ENCODE results near the gene MAPKAP1. TPM values are rescaled to one million over a fixed set of nuclear protein-coding genes. Genes with fewer than 3 reads are reported as not detected.

Gene MAPKAP1
- total and polyA plus RNA-seq, 2 of the 13 experiments (the other 11 are each of a cell fraction or from before 2014, with no cell fraction given), result 45.0 to 64.3 TPM

DNA sequence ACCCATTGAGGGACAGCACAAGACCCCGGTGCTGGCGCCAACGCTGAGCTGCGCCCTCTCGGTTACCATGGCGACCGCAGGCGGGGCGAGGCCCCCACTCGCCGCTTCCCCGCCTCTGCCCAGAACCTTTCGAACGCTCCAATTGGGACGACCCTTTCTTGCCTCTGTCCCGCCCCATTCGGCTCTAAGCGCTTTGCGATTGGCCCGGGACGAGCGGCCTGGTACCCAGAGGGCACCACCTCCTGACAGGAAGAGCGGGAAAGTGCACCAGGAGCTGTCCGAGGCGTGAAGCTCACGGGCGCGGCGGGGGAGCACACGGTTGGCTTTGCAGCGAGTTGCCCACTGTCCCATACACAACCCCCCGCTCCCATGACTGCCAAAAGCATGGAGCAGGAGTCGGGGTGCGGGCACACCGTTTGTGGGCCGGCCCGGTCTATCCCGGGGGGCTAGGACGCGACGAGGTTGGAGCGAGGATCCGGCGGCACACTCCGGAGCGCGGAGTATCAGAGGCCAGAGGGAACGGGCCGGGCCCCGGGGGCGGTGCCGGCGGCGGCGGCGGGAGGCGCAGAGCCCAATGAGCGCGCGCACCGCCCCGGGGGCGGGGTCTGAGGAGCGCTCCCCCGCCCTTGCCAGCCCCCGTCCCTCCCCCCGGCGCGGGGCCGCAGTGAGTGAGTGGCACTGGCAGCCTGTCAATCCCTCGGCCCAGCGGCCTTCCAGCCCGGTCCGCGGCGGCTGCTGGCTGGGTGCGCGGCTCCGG, 39.2 kb upstream of the MAPKAP1 start (continued):
- TF ChIP-seq ZNF142 (CRISPR knock-in tag; IDR thresholded peaks at IDR 0.05) (peak; percentile 96), MEF2D (CRISPR knock-in tag; IDR thresholded peaks at IDR 0.05) (no peak; the same call in 1 of the 2 replicates), ZXDC (CRISPR knock-in tag; IDR thresholded peaks at IDR 0.05) (peak; percentile 91), THYN1 (CRISPR knock-in tag; IDR thresholded peaks at IDR 0.05; ENCODE audit: borderline replicate concordance, low read depth) (no peak), ZEB1 (IDR thresholded peaks at IDR 0.05; ENCODE audit: insufficient replicate concordance, low read depth) (no peak), HHEX (CRISPR knock-in tag; IDR thresholded peaks at IDR 0.05) (no peak), ZBTB7A (CRISPR knock-in tag; IDR thresholded peaks at IDR 0.05) (peak; percentile 93), POLR2G (IDR thresholded peaks at IDR 0.05; ENCODE audit: low read depth, low read length) (no peak), ZNF775 (CRISPR knock-in tag; IDR thresholded peaks at IDR 0.05; ENCODE audit: borderline replicate concordance) (peak; percentile 79), ZNF792 (CRISPR knock-in tag; IDR thresholded peaks at IDR 0.05) (peak; percentile 93), PRDM10 (CRISPR knock-in tag; IDR thresholded peaks at IDR 0.05; ENCODE audit: low read depth) (no peak), CBX5 (CRISPR knock-in tag; IDR thresholded peaks at IDR 0.05; ENCODE audit: borderline replicate concordance) (peak; percentile 81)
- TF ChIP-seq, protein P1, sequence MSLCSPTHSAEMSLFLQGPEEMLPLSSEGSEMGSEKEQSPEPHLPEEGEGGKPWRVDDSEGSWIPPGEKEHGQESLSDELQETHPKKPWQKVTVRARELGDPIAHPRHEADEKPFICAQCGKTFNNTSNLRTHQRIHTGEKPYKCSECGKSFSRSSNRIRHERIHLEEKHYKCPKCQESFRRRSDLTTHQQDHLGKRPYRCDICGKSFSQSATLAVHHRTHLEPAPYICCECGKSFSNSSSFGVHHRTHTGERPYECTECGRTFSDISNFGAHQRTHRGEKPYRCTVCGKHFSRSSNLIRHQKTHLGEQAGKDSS (CRISPR knock-in tag; IDR thresholded peaks at IDR 0.05; ENCODE audit: borderline replicate concordance, low read depth), result peak; percentile 78; the same call in 1 of the 2 replicates

Measured in HepG2 (cell line).